Progenitor cell of endocrine pancreas (in vitro differentiated cells): ENCODE data around the gene TMEM272. TPM values are rescaled to one million over a fixed set of nuclear protein-coding genes. Genes with fewer than 3 reads are reported as not detected.
"Not testable (repeated sequence)": the region's sequence is repeated elsewhere in the genome, so short reads cannot be mapped to it uniquely, and the experiment has no call there.

Experiments
- DNase-seq: peaks from one replicate; pipeline ENCODE4 v3.0.0; 2021; ENCODE audit warnings: low spot score; ENCODE audit not compliant: unreplicated experiment
- H3K27ac Mint-ChIP-seq: 2 replicates; pipeline ENCODE4 v1.8.0; 2021; ENCODE audit warnings: mild to moderate bottlenecking, moderate library complexity, mixed read lengths
- H3K27me3 Mint-ChIP-seq: 2 replicates; pipeline ENCODE4 v1.8.0; 2021; ENCODE audit warnings: mixed read lengths
- H3K36me3 Mint-ChIP-seq: 2 replicates; pipeline ENCODE4 v1.8.0; 2022; ENCODE audit warnings: mixed read lengths; ENCODE audit not compliant: insufficient read depth
- H3K4me1 Mint-ChIP-seq: 2 replicates; pipeline ENCODE4 v1.8.0; 2021; ENCODE audit warnings: low read depth, mixed read lengths
- H3K4me3 Mint-ChIP-seq: 2 replicates; pipeline ENCODE4 v1.8.0; 2021; ENCODE audit warnings: low read depth, mild to moderate bottlenecking, moderate library complexity, mixed read lengths
- H3K9me3 Mint-ChIP-seq: 2 replicates; pipeline ENCODE4 v1.8.0; 2021; ENCODE audit warnings: low read depth, mixed read lengths
- total RNA-seq: library from RNA; stranded (reverse); gene quantifications from 2 replicates; pipeline ENCODE4 v1.2.1, GENCODE V29; 2021
- TF ChIP-seq, protein P1 (sequence below): fragments of 200-600 bp; sonication (generic); IDR thresholded peaks from one replicate; pipeline ENCODE4 v1.5.0; 2021; ENCODE audit warnings: antibody characterized with exemption, mild to moderate bottlenecking; ENCODE audit not compliant: unreplicated experiment

The TMEM272 gene
- total RNA-seq, 1 donor from 2014 or later, result 1.5 TPM

DNA sequence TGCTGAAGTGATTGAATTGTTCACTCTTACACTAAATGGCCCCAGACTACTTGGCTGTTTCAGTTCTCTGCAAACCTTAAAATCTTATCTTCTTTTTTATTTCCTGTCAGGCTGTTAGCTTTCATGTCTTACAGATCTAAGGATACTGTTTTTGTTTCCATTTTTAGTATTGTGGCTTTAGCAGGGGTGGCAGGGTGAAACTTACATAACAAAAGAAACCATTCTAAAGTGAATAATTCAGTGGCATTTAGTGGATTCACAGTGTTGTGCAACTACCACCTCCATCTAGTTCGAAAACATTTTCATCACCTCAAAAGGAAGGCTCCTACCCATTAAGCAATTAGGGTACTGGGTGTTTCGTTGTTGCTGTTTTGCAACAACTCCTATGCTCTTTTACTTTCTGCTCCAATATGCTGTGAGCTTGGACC lies 19.8 kb downstream of the TMEM272 start:
- H3K27ac Mint-ChIP-seq, result no peak overlapping the region
- no peak overlapping the region for H3K4me3 Mint-ChIP-seq
- DNase-seq, result no peak
- TF ChIP-seq, protein P1, sequence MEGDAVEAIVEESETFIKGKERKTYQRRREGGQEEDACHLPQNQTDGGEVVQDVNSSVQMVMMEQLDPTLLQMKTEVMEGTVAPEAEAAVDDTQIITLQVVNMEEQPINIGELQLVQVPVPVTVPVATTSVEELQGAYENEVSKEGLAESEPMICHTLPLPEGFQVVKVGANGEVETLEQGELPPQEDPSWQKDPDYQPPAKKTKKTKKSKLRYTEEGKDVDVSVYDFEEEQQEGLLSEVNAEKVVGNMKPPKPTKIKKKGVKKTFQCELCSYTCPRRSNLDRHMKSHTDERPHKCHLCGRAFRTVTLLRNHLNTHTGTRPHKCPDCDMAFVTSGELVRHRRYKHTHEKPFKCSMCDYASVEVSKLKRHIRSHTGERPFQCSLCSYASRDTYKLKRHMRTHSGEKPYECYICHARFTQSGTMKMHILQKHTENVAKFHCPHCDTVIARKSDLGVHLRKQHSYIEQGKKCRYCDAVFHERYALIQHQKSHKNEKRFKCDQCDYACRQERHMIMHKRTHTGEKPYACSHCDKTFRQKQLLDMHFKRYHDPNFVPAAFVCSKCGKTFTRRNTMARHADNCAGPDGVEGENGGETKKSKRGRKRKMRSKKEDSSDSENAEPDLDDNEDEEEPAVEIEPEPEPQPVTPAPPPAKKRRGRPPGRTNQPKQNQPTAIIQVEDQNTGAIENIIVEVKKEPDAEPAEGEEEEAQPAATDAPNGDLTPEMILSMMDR, result no peak
- H3K9me3 Mint-ChIP-seq, result no peaks in the 10 kb centered on the region
- H3K4me1 Mint-ChIP-seq, result no peaks in the 10 kb centered on the region
- no peaks in the 10 kb centered on the region for H3K27me3 Mint-ChIP-seq
- no peaks in the 10 kb centered on the region for H3K36me3 Mint-ChIP-seq

DNA sequence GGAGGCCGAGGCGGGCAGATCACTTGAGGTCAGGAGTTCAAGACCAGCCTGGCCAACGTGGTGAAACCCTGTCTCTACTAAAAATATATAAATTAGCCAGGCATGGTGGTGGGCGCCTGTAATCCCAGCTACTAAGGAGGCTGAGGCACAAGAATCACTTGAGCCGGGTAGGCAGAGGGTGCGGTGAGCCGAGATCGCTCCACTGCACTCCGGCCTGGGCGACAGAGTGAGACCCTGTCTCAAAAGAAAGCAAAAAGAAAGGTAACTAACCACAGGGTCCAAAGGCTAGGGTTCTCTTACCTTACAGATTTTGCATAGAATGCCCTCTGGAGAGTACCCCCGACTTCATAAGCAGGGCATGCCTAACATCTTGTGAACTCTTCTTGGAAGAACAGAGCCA lies 20.3 kb downstream of the TMEM272 start:
- not testable (repeated sequence) for DNase-seq, H3K4me1 Mint-ChIP-seq, H3K27ac Mint-ChIP-seq, H3K27me3 Mint-ChIP-seq, H3K4me3 Mint-ChIP-seq, H3K36me3 Mint-ChIP-seq, H3K9me3 Mint-ChIP-seq

DNA sequence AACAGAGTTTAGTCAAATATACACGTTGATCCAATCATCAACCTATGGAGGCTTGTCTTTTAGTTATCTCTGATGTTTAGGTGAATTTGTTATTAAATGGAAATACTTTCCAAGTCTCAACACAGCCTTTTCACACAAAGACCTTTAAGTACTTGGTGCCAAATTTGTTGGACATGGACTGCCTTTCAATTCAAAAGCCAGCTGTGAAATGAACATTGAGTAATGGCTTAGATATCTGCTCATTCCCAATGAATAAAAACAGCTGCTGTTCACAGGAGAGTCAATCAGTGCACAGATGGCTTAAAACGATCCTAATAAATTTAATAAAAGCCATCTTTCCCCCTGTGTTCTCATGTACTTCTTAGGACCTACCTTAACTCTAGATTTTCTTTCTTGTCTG lies 21.1 kb downstream of the TMEM272 start:
- H3K36me3 Mint-ChIP-seq, result no peaks in the 10 kb centered on the region
- H3K4me3 Mint-ChIP-seq, result no peak overlapping the region
- TF ChIP-seq, protein P1, result no peak
- H3K27me3 Mint-ChIP-seq, result peaks cover under 1% of the 10 kb centered on the region
- H3K4me1 Mint-ChIP-seq, result no peaks in the 10 kb centered on the region
- no peak overlapping the region for H3K27ac Mint-ChIP-seq
- no peak for DNase-seq
- no peaks in the 10 kb centered on the region for H3K9me3 Mint-ChIP-seq

DNA sequence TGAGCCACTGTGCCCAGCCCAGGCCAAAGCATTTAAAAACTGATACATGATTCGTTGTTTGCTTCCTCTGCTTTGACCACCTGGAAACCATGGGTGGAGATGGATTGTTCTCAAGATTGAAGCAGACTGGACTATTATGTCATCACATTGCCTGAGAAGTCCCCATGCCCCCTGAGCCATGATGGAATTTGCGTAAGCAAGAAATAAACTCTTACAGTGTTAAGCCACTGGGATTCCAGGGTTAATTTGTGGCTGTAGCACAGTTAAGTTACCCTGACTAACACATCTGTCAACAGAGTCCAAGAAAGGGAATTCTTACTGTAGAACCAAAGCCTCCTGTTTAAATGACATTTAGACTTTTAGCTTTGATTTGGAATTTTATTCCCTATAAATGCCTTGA lies 21.6 kb downstream of the TMEM272 start:
- DNase-seq, result no peak
- H3K27ac Mint-ChIP-seq, result no peak overlapping the region
- TF ChIP-seq, protein P1, result no peak
- no peak overlapping the region for H3K4me3 Mint-ChIP-seq
- peaks cover 4% of the 10 kb centered on the region for H3K27me3 Mint-ChIP-seq
- H3K4me1 Mint-ChIP-seq, result no peaks in the 10 kb centered on the region
- H3K9me3 Mint-ChIP-seq, result no peaks in the 10 kb centered on the region
- H3K36me3 Mint-ChIP-seq, result no peaks in the 10 kb centered on the region

DNA sequence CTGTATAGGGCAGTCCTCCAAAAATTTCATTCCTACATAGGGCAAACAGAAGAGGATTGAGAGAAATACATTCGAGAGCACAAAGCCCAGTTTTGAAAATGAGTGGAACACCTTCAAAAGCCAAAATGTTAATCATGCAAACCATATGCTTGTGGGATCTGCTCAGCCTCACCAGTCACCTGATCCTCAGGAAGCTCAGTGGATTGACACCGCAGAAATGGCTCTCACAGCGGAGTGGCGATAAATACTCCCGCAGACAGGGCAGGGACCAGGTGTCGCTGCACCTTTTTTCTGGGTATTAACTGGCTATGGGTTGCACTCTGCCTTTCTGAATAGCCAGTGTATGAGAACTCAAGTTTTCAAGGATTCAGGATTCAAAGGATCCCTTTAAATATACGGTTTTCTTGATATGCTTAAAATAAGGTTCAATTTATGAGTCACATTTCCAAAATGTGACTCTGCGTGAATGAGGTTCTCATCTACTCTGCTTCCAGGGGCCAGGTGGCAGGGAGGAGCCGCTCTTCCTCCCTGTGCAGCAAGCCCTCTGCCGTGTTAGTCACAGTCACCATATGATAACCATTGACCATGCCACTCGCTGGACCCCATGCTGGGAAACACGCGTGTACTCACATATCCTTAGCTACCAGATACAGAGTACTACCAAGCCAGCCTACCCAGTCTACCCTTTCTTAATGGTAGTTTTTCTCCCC lies 22.7 kb downstream of the TMEM272 start:
- H3K36me3 Mint-ChIP-seq, result no peaks in the 10 kb centered on the region
- TF ChIP-seq, protein P1, result no peak
- no peaks in the 10 kb centered on the region for H3K4me1 Mint-ChIP-seq
- no peak overlapping the region for H3K27ac Mint-ChIP-seq
- DNase-seq, result no peak
- H3K4me3 Mint-ChIP-seq, result no peak overlapping the region
- peaks cover 9% of the 10 kb centered on the region for H3K27me3 Mint-ChIP-seq
- H3K9me3 Mint-ChIP-seq, result no peaks in the 10 kb centered on the region

DNA sequence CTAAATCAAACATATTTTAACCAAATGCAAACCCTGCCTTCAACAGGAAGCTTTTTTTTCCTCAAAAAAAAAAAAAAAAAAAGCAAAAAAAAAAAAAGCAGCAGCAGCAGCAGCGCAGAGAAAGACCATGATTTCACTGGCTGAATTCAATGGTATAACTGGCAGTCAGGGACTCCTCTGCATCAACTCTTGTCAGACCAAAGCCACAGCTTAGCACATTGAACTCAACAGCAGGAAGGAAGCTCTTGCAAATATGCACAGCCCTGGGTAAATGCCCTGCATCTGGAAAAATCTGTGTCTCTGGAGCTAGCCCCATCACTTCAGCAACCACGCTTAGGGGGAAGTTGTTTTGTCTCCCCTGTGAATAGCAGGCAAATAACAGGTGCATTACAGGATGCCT lies 23.4 kb downstream of the TMEM272 start:
- Mint-ChIP-seq H3K9me3 (no peaks in the 10 kb centered on the region), H3K4me1 (no peaks in the 10 kb centered on the region), H3K36me3 (no peaks in the 10 kb centered on the region), H3K27me3 (peaks cover 13% of the 10 kb centered on the region), H3K27ac (no peak overlapping the region), H3K4me3 (no peak overlapping the region)
- TF ChIP-seq, protein P1, result no peak
- DNase-seq, result no peak
